WTC11 (cell line): Measurements from ENCODE around the gene SUGP2. TPM values are rescaled to one million over a fixed set of nuclear protein-coding genes. Genes with fewer than 3 reads are reported as not detected.

Experiments used
- ATAC-seq: fragments of 200-7000 bp; cut with Tn5 transposase; 2 replicates; pipeline ENCODE4 v1.10.0; 2021; ENCODE audit warnings: mild to moderate bottlenecking, moderate library complexity
- CTCF ChIA-PET: fragments of 300-600 bp; sonication (Branson Sonifier 250); formaldehyde crosslinking; loops from one replicate; lab custom pipeline; 2021; ENCODE audit warnings: antibody characterized with exemption; lab: Charles Lee
- POLR2A ChIA-PET: fragments of 350-600 bp; sonication (Branson Sonifier 250); formaldehyde crosslinking; loops from one replicate; lab custom pipeline; 2021; ENCODE audit warnings: antibody characterized with exemption; lab: Charles Lee
- DNase-seq: peaks from one replicate; pipeline ENCODE4 v3.0.0; 2021; ENCODE audit warnings: low spot score
- H3K27ac Mint-ChIP-seq: 2 replicates; pipeline ENCODE4 v1.8.0; 2021; ENCODE audit warnings: mixed read lengths
- H3K27me3 Mint-ChIP-seq: 2 replicates; pipeline ENCODE4 v1.8.0; 2021; ENCODE audit warnings: low read depth, mild to moderate bottlenecking, moderate library complexity, mixed read lengths
- H3K36me3 Mint-ChIP-seq: 2 replicates; pipeline ENCODE4 v1.8.0; 2021; ENCODE audit warnings: mixed read lengths
- H3K4me1 Mint-ChIP-seq: 2 replicates; pipeline ENCODE4 v1.8.0; 2022; ENCODE audit warnings: mixed read lengths
- H3K4me3 Mint-ChIP-seq: 2 replicates; pipeline ENCODE4 v1.8.0; 2021; ENCODE audit warnings: mild to moderate bottlenecking, moderate library complexity, mixed read lengths
- H3K9me3 Mint-ChIP-seq: 2 replicates; pipeline ENCODE4 v1.8.0; 2021; ENCODE audit warnings: mixed read lengths
- FOXP1 ChIP-seq: sonication (generic); formaldehyde crosslinking; IDR thresholded peaks from 2 replicates; pipeline ENCODE4 v1.8.0; 2022; ENCODE audit warnings: missing genetic modification reagents, mild to moderate bottlenecking, moderate library complexity, borderline replicate concordance
- NFATC4 ChIP-seq: fragments of 250-450 bp; sonication (Bioruptor Pico); IDR thresholded peaks from 2 replicates; pipeline ENCODE4 v1.9.0; 2021; ENCODE audit warnings: mild to moderate bottlenecking
- NFYB ChIP-seq: sonication (generic); formaldehyde crosslinking; conservative IDR thresholded peaks from 2 replicates; pipeline ENCODE4 v1.8.0; 2022; ENCODE audit warnings: low read depth, missing genetic modification reagents
- PRRX2 ChIP-seq: fragments of 250-450 bp; sonication (Bioruptor Pico); IDR thresholded peaks from 2 replicates; pipeline ENCODE4 v1.8.0; 2021; ENCODE audit warnings: mild to moderate bottlenecking
- RELA ChIP-seq: sonication (generic); formaldehyde crosslinking; IDR thresholded peaks from 2 replicates; pipeline ENCODE4 v1.8.1; 2022; ENCODE audit warnings: missing genetic modification reagents, mild to moderate bottlenecking, borderline replicate concordance
- RORB ChIP-seq: fragments of 250-450 bp; sonication (Bioruptor Pico); IDR thresholded peaks from 2 replicates; pipeline ENCODE4 v1.9.0; 2021; ENCODE audit warnings: mild to moderate bottlenecking
- ZNF121 ChIP-seq: sonication (generic); formaldehyde crosslinking; IDR thresholded peaks from 2 replicates; pipeline ENCODE4 v1.8.0; 2023; ENCODE audit warnings: missing genetic modification reagents
- ZNF219 ChIP-seq: sonication (generic); formaldehyde crosslinking; IDR thresholded peaks from 2 replicates; pipeline ENCODE4 v1.8.0; 2023; ENCODE audit warnings: missing genetic modification reagents, mild to moderate bottlenecking, borderline replicate concordance
- ZNF232 ChIP-seq: sonication (generic); formaldehyde crosslinking; IDR thresholded peaks from 2 replicates; pipeline ENCODE4 v1.8.0; 2022; ENCODE audit warnings: mild to moderate bottlenecking, missing genetic modification reagents
- ZNF396 ChIP-seq: fragments of 250-450 bp; sonication (Bioruptor Pico); IDR thresholded peaks from 2 replicates; pipeline ENCODE4 v1.8.0; 2021; ENCODE audit warnings: mild to moderate bottlenecking, moderate library complexity, borderline replicate concordance
- total RNA-seq: library from RNA; stranded (reverse); gene quantifications from 3 replicates; pipeline ENCODE4 v1.2.3, GENCODE V29; 2021
- TF ChIP-seq, protein P1 (sequence below): sonication (generic); formaldehyde crosslinking; IDR thresholded peaks from 2 replicates; pipeline ENCODE4 v1.8.0; 2022; ENCODE audit warnings: missing genetic modification reagents
- TF ChIP-seq, protein P2 (sequence below): sonication (generic); formaldehyde crosslinking; IDR thresholded peaks from 2 replicates; pipeline ENCODE4 v1.8.0; 2023; ENCODE audit warnings: missing genetic modification reagents, mild to moderate bottlenecking, borderline replicate concordance
- TF ChIP-seq, protein P3 (sequence below): fragments of 250-450 bp; sonication (Bioruptor Pico); conservative IDR thresholded peaks from 2 replicates; pipeline ENCODE4 v1.9.0; 2021; ENCODE audit warnings: mild to moderate bottlenecking
- TF ChIP-seq, protein P4 (sequence below): sonication (generic); formaldehyde crosslinking; IDR thresholded peaks from 2 replicates; pipeline ENCODE4 v1.8.1; 2022; ENCODE audit warnings: missing genetic modification reagents, borderline replicate concordance
- TF ChIP-seq, protein P5 (sequence below): fragments of 250-450 bp; sonication (Bioruptor Pico); IDR thresholded peaks from 2 replicates; pipeline ENCODE4 v1.9.0; 2021; ENCODE audit warnings: mild to moderate bottlenecking
- TF ChIP-seq, protein P6 (sequence below): sonication (generic); formaldehyde crosslinking; conservative IDR thresholded peaks from 2 replicates; pipeline ENCODE4 v1.8.1; 2023; ENCODE audit warnings: mild to moderate bottlenecking, low read depth, missing genetic modification reagents, moderate library complexity
- TF ChIP-seq, protein P7 (sequence below): sonication (generic); formaldehyde crosslinking; IDR thresholded peaks from 2 replicates; pipeline ENCODE4 v1.8.1; 2023; ENCODE audit warnings: mild to moderate bottlenecking, missing genetic modification reagents, borderline replicate concordance

Gene SUGP2
- total RNA-seq, 1 experiment from 2014 or later = 160 TPM

DNA sequence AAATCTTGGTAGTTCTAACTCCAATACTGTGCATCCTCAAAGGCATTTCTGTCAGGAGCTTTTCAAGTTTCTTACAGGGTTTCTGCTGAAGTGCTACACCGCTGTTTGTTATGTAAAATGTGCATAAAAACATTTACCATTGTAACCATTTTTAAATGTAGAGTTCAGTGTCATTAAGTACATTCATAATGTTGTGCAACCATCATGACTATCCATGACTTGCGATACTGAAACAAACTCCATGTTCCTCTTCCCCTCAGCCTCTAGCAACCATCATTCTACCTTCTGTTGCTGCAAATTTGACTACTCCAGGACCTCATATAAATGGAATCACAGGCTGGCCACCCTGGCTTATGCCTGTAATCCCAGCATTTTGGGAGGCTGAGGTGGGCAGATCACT is 16.1 kb upstream of the SUGP2 start:
- Mint-ChIP-seq H3K9me3 (no peaks in the 10 kb centered on the region), H3K4me1 (no peaks in the 10 kb centered on the region), H3K27me3 (no peaks in the 10 kb centered on the region), H3K4me3 (no peak overlapping the region), H3K27ac (no peak overlapping the region), H3K36me3 (peaks cover 48% of the 10 kb centered on the region)
- ChIA-PET CTCF (interaction anchor here (0.8 to 1.2 kb wide), 2 partner anchors 67 to 86 kb away, joined by 3 to 4 read pairs; no protein-coding TSS in a partner anchor), POLR2A (no interaction called here)
- DNase-seq = no peak
- TF ChIP-seq, protein P1, sequence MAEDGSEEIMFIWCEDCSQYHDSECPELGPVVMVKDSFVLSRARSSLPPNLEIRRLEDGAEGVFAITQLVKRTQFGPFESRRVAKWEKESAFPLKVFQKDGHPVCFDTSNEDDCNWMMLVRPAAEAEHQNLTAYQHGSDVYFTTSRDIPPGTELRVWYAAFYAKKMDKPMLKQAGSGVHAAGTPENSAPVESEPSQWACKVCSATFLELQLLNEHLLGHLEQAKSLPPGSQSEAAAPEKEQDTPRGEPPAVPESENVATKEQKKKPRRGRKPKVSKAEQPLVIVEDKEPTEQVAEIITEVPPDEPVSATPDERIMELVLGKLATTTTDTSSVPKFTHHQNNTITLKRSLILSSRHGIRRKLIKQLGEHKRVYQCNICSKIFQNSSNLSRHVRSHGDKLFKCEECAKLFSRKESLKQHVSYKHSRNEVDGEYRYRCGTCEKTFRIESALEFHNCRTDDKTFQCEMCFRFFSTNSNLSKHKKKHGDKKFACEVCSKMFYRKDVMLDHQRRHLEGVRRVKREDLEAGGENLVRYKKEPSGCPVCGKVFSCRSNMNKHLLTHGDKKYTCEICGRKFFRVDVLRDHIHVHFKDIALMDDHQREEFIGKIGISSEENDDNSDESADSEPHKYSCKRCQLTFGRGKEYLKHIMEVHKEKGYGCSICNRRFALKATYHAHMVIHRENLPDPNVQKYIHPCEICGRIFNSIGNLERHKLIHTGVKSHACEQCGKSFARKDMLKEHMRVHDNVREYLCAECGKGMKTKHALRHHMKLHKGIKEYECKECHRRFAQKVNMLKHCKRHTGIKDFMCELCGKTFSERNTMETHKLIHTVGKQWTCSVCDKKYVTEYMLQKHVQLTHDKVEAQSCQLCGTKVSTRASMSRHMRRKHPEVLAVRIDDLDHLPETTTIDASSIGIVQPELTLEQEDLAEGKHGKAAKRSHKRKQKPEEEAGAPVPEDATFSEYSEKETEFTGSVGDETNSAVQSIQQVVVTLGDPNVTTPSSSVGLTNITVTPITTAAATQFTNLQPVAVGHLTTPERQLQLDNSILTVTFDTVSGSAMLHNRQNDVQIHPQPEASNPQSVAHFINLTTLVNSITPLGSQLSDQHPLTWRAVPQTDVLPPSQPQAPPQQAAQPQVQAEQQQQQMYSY (CRISPR knock-in tag) = no peak
- TF ChIP-seq ZNF232 (CRISPR knock-in tag) = no peak
- no peak for TF ChIP-seq ZNF219 (CRISPR knock-in tag)
- TF ChIP-seq, protein P2, sequence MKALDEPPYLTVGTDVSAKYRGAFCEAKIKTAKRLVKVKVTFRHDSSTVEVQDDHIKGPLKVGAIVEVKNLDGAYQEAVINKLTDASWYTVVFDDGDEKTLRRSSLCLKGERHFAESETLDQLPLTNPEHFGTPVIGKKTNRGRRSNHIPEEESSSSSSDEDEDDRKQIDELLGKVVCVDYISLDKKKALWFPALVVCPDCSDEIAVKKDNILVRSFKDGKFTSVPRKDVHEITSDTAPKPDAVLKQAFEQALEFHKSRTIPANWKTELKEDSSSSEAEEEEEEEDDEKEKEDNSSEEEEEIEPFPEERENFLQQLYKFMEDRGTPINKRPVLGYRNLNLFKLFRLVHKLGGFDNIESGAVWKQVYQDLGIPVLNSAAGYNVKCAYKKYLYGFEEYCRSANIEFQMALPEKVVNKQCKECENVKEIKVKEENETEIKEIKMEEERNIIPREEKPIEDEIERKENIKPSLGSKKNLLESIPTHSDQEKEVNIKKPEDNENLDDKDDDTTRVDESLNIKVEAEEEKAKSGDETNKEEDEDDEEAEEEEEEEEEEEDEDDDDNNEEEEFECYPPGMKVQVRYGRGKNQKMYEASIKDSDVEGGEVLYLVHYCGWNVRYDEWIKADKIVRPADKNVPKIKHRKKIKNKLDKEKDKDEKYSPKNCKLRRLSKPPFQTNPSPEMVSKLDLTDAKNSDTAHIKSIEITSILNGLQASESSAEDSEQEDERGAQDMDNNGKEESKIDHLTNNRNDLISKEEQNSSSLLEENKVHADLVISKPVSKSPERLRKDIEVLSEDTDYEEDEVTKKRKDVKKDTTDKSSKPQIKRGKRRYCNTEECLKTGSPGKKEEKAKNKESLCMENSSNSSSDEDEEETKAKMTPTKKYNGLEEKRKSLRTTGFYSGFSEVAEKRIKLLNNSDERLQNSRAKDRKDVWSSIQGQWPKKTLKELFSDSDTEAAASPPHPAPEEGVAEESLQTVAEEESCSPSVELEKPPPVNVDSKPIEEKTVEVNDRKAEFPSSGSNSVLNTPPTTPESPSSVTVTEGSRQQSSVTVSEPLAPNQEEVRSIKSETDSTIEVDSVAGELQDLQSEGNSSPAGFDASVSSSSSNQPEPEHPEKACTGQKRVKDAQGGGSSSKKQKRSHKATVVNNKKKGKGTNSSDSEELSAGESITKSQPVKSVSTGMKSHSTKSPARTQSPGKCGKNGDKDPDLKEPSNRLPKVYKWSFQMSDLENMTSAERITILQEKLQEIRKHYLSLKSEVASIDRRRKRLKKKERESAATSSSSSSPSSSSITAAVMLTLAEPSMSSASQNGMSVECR = no peak
- no peak for TF ChIP-seq NFYB (CRISPR knock-in tag)
- TF ChIP-seq, protein P3, sequence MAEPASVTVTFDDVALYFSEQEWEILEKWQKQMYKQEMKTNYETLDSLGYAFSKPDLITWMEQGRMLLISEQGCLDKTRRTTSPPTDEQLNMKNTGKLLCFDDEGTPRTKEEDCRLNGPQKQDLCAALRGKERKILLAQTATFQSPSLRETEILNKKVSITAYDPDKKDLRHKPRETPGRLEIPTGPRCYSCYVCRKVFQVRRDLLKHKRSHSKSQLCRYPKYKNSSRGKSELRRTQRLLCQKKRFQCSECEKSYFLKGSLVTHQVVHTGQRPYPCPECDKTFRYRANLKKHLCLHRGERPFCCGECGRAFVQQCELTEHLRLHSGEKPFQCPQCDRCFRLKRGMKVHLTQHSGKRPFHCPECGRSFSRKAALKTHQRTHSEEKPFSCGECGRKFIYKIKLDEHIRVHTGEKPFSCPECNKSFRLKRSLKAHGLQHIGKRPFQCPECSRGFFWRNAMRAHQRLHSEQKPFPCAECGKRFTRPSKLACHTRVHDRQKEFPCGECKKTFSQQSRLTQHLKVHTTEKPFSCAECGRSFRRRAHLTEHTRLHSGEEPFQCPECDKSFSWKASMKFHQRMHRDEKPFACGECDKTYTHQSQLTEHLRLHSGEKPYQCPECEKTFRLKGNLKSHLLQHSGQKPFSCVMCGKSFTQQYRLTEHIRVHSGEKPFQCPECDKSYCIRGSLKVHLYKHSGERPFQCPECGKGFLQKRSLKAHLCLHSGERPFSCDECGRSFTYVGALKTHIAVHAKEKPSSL (CRISPR knock-in tag) = no peak
- no peak for TF ChIP-seq NFATC4 (CRISPR knock-in tag)
- TF ChIP-seq, protein P4, sequence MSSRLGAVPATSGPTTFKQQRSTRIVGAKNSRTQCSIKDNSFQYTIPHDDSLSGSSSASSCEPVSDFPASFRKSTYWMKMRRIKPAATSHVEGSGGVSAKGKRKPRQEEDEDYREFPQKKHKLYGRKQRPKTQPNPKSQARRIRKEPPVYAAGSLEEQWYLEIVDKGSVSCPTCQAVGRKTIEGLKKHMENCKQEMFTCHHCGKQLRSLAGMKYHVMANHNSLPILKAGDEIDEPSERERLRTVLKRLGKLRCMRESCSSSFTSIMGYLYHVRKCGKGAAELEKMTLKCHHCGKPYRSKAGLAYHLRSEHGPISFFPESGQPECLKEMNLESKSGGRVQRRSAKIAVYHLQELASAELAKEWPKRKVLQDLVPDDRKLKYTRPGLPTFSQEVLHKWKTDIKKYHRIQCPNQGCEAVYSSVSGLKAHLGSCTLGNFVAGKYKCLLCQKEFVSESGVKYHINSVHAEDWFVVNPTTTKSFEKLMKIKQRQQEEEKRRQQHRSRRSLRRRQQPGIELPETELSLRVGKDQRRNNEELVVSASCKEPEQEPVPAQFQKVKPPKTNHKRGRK = no peak
- no peak for TF ChIP-seq RORB (CRISPR knock-in tag)
- no peak for TF ChIP-seq PRRX2
- no peak for TF ChIP-seq ZNF396
- TF ChIP-seq, protein P5, sequence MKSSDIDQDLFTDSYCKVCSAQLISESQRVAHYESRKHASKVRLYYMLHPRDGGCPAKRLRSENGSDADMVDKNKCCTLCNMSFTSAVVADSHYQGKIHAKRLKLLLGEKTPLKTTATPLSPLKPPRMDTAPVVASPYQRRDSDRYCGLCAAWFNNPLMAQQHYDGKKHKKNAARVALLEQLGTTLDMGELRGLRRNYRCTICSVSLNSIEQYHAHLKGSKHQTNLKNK = no peak
- ATAC-seq = no peak

DNA sequence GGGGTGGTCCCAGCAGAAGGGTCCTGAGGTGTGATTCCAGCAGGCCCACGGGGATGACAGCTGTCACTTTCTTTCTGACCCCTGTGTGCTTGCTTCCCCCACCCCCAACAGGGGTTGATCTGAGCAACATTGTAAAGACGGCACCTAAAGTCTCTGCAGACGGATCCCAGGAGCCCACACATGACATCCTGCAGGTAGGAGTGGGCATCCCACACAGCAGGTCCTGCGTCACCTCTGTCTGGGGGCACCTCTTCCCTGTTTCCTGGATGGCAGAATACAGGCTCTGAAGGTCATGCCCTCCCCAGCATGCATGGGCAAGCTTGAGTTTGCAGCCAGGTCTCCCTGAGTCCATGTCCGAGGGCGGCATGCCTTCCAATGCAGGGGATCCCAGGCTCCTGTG is 10.6 kb upstream of the SUGP2 start:
- H3K36me3 Mint-ChIP-seq = peaks cover 38% of the 10 kb centered on the region
- H3K4me1 Mint-ChIP-seq = no peaks in the 10 kb centered on the region
- POLR2A ChIA-PET = no interaction called here
- DNase-seq = no peak
- no peaks in the 10 kb centered on the region for H3K9me3 Mint-ChIP-seq
- H3K4me3 Mint-ChIP-seq = no peak overlapping the region
- H3K27me3 Mint-ChIP-seq = no peaks in the 10 kb centered on the region
- H3K27ac Mint-ChIP-seq = no peak overlapping the region
- CTCF ChIA-PET = no interaction called here
- ATAC-seq = no peak
- TF ChIP-seq, protein P6, sequence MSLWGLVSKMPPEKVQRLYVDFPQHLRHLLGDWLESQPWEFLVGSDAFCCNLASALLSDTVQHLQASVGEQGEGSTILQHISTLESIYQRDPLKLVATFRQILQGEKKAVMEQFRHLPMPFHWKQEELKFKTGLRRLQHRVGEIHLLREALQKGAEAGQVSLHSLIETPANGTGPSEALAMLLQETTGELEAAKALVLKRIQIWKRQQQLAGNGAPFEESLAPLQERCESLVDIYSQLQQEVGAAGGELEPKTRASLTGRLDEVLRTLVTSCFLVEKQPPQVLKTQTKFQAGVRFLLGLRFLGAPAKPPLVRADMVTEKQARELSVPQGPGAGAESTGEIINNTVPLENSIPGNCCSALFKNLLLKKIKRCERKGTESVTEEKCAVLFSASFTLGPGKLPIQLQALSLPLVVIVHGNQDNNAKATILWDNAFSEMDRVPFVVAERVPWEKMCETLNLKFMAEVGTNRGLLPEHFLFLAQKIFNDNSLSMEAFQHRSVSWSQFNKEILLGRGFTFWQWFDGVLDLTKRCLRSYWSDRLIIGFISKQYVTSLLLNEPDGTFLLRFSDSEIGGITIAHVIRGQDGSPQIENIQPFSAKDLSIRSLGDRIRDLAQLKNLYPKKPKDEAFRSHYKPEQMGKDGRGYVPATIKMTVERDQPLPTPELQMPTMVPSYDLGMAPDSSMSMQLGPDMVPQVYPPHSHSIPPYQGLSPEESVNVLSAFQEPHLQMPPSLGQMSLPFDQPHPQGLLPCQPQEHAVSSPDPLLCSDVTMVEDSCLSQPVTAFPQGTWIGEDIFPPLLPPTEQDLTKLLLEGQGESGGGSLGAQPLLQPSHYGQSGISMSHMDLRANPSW (CRISPR knock-in tag) = no peak
- TF ChIP-seq ZNF121 (CRISPR knock-in tag) = no peak
- no peak for TF ChIP-seq RELA (CRISPR knock-in tag)
- no peak for TF ChIP-seq FOXP1 (CRISPR knock-in tag)
- TF ChIP-seq, protein P7, sequence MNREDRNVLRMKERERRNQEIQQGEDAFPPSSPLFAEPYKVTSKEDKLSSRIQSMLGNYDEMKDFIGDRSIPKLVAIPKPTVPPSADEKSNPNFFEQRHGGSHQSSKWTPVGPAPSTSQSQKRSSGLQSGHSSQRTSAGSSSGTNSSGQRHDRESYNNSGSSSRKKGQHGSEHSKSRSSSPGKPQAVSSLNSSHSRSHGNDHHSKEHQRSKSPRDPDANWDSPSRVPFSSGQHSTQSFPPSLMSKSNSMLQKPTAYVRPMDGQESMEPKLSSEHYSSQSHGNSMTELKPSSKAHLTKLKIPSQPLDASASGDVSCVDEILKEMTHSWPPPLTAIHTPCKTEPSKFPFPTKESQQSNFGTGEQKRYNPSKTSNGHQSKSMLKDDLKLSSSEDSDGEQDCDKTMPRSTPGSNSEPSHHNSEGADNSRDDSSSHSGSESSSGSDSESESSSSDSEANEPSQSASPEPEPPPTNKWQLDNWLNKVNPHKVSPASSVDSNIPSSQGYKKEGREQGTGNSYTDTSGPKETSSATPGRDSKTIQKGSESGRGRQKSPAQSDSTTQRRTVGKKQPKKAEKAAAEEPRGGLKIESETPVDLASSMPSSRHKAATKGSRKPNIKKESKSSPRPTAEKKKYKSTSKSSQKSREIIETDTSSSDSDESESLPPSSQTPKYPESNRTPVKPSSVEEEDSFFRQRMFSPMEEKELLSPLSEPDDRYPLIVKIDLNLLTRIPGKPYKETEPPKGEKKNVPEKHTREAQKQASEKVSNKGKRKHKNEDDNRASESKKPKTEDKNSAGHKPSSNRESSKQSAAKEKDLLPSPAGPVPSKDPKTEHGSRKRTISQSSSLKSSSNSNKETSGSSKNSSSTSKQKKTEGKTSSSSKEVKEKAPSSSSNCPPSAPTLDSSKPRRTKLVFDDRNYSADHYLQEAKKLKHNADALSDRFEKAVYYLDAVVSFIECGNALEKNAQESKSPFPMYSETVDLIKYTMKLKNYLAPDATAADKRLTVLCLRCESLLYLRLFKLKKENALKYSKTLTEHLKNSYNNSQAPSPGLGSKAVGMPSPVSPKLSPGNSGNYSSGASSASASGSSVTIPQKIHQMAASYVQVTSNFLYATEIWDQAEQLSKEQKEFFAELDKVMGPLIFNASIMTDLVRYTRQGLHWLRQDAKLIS = no peak
